T-helper 22 cell (primary cell): ENCODE measurements around the gene TIMM50.
"Not testable (repeated sequence)": the region's sequence is repeated elsewhere in the genome, so short reads cannot be mapped to it uniquely, and the experiment has no call there.

Experiments
- DNase-seq: peaks from one replicate; pipeline ENCODE4 v3.0.0-alpha.2; 2020; ENCODE audit warnings: low read depth

Gene TIMM50

GRCh38 chr19:39480337-39481228 is at the start of gene TIMM50:
Gene TIMM50 (plus strand): TSS chr19:39480838. CDS start chr19:39480854, 16 bp downstream.
- peak; percentile 93 for DNase-seq

DNA sequence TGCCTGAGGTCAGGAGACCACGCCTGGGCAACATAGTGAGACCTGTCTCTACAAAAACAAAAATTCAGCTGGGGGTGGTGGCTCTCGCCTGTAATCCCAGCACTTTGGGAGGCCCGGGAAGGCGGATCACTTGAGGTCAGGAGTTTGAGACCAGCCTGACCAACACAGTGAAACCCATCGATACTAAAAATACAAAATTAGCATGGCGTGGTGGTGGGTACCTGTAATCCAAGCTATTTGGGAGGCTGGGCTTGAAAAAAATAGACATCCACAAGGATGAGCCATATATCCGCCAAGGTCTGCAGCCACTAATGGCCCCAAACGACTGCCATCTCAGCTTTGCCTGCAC is 48.0 kb upstream of the TIMM50 start:
- no peak for DNase-seq

- DNase-seq: no peak
Measured at GRCh38 chr19:39433480-39434079, 47.1 kb upstream of the TIMM50 start.

DNA sequence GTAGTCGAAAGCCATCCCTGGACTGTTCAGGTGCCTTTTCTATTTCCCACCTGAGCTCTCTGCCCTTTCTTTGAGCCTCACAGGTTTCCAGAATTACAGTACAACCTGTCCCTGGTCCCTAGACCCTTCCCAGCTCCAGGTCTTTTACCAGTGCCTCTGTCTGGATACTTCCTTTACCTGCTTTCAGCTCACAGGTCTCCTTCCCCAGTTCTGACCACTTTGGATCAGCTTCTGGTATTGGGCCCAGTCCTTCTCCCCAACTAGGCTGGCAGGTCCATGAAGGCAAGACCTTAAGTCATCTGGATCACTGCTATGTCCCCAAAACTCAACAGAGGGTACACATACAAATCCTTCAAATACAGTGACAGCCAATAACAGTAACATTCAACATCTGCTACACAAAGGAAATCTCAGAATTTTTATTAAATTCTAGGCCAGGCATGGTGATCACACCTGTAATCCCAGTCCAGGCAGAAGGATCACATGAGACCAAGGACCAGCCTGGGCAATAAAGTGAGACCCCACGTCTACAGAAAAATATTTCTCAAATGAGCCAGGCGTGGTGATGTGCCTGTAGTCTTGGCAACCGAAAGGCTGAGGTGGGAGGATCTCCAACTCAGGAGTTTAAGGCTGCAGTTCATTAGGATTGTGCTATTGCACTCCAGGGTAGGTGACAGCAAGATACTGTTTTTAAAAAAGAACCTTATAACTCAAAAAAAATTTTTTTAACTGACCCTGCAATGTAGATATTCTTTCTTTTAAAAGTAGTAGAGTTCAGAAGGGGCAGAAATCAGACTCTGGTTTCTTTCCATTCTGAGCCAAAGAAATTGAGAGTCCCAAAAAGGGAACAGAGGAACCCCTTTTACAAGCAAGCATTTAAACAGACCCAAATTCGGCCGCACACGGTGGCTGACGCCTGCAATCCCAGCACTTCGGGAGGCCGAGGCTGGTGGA is 46.2 kb upstream of the TIMM50 start:
- DNase-seq: no peak

GRCh38 chr19:39435499-39436349 is 44.9 kb upstream of the TIMM50 start, which contains the start of gene RPS16:
Gene RPS16 (minus strand): TSS chr19:39435949. CDS start chr19:39435895, 54 bp downstream.
- peak; percentile 98 for DNase-seq

GRCh38 chr19:39436350-39436716 is 44.3 kb upstream of the TIMM50 start:
- no peak for DNase-seq

- no peak for DNase-seq
Measured at GRCh38 chr19:39438270-39438934, 42.2 kb upstream of the TIMM50 start.

- DNase-seq: no peak
Measured at GRCh38 chr19:39444598-39445195, 35.9 kb upstream of the TIMM50 start.

DNA sequence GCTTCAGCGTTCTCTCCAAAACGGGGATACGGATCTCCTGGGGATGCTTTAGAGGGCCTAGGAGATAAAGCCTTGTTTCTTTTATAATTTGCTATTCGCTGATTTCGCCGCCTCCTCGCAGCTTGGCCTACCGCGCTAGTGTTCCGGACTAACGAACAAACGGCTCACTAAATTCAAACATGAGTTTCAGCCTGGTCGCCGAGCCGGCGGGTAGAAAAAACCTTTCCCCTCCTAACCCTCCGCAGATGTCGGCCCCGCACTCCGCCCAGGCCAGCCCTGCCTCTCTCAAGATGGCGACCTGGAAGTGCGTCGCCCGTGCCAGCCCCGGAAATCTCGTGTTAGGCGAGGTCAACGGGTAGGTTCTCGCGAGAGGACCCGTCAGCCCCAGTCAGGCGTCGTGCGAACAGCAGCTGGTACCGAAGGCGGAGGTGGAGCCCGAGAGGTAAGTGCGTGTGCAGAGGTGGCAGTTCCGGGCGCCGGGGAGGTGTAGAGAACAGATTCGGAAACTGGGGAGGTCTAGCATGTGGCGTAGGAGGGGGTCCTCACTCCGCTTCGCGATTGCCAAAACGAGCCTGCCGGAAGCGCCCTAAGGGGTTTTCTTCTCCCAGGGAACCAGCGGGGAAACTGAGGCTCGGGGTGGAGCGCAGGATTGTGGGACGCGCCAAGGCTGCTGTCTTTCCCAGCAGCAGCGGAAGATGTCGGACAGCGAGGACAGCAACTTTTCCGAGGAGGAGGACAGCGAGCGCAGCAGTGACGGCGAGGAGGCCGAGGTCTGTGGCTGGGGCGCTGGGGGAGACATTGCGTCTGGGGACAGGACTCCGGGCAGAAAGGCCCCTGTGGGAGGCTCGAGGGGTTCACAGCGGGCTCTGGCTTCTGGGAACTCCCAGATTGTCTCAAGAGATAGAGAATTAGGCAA is 35.2 kb upstream of the TIMM50 start, which contains the start of gene SUPT5H:
TSS of gene SUPT5H (plus strand) at position 387 of the 916 bp plus-strand sequence. CDS start at position 696, 309 bp downstream.
- peak; percentile 98 for DNase-seq

GRCh38 chr19:39446365-39447084 is 34.1 kb upstream of the TIMM50 start:
- DNase-seq: no peak

- DNase-seq: no peak
Measured at GRCh38 chr19:39448271-39448670, 32.4 kb upstream of the TIMM50 start.

- no peak for DNase-seq
Measured at GRCh38 chr19:39449116-39449797, 31.4 kb upstream of the TIMM50 start.

DNA sequence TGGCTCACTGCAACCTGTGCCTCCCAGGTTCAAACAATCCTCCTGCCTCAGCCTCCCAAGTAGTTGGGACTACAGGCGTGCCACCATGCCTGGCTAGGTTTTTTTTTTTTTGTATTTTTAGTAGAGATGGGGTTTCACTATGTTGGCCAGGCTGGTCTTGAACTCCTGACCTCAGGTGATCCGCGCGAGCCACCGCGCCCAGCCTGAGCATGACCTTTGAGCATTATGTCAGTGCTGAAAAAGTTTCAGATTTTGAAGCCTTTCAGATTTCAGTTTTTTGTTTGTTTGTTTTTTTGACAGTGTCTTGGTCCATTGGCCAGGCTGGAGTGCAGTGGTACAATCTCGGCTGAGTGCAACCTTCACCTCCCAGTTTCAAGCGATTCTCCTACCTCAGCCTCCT is 29.4 kb upstream of the TIMM50 start:
- DNase-seq: not testable (repeated sequence)

GRCh38 chr19:39463403-39463802 is 17.2 kb upstream of the TIMM50 start:
- no peak for DNase-seq

DNA sequence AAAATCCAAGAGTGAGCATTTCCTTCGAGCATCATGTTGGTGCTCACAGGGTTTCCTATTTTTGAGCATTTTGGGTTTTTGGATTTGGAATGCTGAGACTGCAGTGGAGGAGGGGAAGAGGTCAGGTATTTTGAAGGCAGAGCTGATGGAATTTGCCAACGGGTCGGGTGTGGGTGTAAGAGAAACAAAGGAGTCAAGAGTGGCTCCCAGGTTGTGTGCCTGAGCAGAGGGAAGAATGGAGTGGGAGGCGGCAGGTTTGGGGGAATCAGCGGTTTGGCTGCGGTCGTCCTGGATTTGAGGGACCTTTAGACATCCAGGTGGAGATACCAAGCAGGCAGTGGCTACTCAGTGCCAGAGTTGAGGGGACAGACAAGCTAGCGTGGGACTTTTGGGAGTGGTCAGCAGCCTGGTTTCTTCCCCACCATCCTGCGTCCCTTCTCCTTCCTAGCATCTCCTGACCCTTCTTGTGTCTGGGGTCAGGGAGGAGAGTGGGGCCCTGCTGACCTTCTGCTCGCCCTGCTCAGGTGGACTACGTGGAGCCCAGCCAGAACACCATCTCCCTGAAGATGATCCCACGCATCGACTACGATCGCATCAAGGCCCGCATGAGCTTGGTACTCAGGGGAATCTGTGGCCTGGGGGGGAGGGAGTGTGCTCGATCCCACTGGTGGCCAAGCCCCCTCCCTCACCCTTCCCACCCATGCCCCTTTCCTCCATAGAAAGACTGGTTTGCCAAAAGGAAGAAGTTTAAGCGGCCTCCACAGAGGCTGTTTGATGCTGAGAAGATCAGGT is 14.5 kb upstream of the TIMM50 start:
- DNase-seq: no peak

DNA sequence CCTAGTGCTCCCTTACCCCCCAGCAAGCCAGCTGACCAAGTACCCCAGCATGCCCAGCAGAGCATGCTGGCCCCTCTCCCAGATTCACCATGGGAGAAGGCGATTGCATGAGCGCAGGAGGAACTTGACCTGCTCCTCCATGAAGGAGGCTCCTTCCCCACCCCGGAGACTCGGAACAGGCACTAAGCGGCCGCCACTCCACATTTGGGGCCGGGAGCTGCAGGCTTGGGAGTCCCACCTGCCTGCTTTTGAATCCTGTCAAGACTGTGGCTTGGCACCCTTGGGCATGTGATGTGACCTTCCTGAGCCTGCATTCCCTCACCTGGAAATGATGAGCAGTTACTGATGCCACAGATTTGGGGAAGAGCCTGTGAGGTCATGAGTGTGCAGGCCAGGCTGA is 12.7 kb upstream of the TIMM50 start:
- DNase-seq: no peak

- DNase-seq: no peak
Measured at GRCh38 chr19:39469036-39469435, 11.6 kb upstream of the TIMM50 start.
